NCI-H69 (cell line): ENCODE results near the gene HINT2.
A peak's percentile ranks its signal among the peaks of the same experiment; 100 is the strongest.

Source experiments
- DNase-seq: peaks from one replicate; lab custom pipeline; 2025; lab: John Stamatoyannopoulos, UW

The HINT2 gene

DNA sequence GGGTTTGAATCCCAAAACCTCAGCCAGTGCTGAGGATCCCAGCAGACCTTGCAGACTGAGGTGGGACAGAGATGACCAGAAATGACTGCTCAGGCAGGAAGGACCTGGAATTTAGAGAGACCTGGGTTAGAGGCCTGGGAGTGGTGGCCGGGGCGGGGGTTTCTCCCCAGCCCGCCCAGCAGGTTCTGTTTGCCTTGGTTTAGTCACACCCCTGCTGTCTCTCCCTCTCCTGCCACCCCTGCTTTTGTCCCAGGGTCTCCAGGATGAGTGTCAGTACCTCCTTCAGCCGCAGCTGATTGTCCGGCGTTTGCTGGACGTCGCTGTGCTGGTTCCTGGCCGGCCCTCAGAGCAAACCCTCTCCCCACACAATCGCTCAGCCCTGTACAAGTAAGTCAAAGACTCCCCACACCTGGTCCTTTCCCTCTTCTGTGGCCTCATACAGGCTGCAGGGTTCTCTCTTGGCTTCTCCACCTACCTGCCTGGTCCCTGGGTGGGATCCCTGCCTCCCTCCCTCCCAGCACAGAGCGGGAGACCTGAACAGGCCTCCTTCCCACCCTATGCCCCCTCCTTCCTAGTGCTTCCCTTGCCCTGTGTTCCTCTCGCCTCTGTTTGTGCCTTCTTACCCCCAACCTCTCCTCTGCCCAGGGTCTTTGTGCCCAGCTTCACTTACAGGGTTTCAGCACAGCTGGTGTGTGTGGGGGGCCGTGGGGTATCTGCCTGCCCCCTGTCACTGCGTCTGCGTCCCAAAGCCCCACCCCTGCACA is 26.2 kb upstream of the HINT2 start:
- DNase-seq, result no peak

DNA sequence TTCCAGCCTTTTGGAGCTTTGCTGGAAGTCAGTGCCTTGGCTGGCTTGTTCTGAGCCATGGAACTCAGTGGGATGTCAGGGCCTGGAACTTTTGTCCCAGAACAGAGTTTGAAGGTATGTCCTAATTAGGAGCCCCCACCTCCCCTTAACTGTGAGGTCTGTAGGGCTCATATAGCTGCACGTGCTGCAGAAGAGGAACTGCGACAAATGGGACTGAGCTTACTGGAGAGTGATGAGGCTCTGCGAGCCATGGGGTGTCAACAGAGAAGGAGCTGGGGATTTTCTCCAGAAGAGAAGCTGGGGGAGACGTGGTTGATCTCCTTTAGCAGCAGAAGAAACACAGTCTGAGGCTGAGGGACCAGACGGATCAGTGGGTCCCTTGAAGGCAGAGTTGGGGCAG is 25.1 kb upstream of the HINT2 start:
- no peak for DNase-seq

DNA sequence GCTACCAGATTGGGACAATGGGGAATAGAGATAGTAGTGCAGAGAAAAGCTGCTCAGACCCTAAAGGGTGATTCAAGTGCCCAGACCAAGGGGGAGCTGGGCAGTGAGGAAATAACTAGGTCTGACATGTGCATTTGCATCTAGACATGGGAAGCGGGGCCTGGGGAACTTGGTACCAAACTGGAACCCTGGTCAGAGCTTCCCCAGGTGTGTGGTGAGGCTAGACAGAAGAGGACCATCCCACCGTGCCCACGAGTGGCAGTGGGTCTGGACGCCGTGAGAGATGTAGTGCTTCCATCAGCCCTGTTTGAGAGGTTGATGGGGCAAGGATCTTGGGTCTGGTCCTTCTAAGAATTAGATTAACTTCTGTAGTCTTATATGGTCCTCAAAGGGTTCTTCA is 21.8 kb upstream of the HINT2 start:
- no peak for DNase-seq

DNA sequence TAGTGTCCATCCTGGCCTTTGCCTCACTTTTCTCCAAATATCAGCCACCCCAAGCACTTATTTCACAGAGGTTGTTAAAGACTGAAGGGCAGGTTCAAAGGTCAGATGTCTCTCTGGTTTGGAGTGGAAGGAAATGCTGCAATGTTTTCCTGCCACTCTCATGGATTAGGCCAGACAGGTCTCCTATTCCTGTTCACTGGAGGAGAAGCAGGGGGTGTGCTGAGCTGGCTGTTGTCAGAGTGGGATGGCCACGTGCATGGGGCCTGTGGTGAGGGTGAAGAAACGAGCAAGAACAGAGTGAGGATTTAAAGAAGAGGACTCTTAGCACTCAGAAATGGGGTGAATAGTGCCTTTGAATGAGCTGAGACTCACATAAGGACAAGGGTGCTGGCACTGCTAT is 20.9 kb upstream of the HINT2 start:
- no peak for DNase-seq

DNA sequence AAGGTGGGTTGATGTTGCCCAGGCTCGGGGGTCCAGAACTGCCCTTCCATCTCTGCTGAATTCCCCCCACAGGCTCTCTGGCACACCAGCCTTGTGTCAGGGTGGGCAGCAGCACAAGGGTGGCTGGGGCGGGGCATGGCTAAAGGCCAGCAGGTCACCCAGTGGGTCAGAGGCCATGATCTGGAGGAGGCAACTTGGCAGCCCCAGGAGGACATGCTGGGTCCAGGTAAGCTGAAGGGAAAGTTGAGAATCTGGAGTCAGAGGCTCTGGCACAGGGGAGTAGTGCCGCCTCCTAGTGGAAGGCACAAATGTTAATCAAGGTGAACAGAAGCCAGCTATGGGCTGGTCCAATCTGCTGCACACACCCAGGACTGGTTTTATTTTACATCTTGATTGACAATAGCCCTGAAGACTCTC is 20.4 kb upstream of the HINT2 start:
- peak; percentile 27 for DNase-seq

DNA sequence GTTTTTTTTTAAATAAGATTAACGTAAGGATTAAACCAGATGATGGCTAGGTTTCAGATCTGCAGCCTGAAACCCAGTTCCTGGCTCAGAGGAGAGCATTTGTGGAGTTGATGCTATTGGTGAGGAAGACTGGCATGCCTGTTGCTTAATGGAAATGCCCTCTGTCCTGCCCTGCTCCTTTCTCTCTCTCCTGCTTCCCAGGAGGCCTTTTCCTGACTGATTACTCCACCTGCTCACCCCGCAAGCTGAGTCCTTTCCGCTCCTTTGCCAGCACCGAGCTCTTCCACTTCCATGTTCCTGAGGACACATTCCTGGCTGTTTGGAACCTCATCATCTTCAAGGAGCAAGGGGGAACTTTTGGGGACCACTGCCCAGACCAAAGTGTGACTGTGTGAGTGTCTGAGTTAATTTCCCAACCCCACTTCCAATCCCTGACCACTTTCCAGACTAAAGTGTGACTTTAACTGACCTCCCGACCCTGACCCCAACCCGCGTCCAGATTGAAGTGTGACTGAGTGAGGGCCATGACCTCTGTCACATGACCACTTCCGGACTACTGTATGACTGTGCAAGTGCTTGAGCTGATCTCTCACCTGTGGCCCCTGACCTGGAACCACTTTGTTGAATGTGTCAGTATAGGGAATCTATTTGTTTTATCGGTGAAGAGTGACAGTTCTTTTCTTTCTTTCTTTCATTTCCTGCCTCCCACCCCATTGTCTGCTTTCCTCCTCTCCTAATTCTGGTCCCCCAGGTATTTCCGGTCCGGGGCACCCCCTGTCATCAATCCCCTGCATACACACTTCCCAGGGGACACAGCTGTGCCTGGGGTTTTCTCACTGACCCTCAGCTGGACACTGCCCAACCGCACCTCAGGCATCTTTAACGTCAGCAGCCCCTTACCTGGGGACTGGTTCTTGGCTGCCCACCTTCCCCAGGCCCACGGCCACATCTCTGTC is 19.7 kb upstream of the HINT2 start:
- peak; percentile 61 for DNase-seq

DNA sequence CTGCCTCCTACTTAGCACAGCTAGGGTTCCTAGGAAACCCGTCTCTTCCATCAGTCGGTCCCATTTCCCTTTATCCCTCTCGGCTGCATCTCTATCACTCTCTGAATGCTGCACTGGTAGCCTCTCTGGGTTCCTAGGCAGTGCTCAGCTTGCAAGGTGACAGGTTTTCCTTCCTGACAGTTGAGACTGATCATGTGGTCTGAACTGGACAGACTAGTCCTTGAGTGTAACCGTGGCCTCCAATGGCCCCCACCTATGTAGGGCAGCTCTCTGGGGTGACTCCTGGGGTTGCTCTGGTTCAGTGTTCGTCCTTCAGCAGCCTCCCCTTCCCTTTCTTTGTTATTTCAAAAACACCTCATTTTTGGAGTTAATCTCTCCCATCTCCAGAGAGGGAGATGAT is 18.0 kb upstream of the HINT2 start:
- no peak for DNase-seq

DNA sequence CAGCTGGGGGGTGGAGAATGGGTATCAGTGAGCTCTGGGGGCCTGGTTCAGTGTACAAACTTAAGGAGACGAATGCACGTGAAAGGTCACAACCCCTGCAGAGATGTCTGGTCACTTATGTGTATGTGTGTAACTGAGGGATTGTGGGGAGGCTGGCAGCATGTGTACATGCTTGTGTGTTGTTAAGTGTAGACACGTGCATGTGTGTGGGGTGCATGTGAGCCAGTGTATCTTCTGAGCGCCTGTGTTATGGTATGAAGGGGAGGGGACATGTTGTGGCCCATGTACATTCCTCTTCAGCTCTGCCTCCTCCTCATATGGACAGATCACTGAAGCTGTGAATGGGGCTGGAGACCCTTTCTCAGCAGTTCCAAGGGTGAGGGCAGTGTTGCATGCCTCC is 16.2 kb upstream of the HINT2 start:
- DNase-seq, result no peak

DNA sequence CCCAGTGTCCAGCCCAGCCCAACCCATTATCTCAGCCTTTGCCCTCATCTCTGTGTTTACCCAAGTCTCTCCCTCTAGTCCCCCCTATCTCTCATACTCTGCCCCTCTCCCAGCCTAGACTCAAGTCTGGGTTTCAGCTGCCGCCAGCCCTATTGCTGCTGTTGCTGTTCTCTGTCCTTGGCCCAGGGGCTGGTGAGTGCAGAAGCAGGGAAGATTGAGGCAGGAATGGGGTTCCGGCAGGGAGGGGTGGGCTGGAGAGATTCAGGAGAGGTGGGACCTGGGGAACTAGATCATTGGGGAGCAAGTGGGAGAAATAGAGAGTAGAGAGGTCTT is 14.9 kb upstream of the HINT2 start:
- DNase-seq, result no peak

DNA sequence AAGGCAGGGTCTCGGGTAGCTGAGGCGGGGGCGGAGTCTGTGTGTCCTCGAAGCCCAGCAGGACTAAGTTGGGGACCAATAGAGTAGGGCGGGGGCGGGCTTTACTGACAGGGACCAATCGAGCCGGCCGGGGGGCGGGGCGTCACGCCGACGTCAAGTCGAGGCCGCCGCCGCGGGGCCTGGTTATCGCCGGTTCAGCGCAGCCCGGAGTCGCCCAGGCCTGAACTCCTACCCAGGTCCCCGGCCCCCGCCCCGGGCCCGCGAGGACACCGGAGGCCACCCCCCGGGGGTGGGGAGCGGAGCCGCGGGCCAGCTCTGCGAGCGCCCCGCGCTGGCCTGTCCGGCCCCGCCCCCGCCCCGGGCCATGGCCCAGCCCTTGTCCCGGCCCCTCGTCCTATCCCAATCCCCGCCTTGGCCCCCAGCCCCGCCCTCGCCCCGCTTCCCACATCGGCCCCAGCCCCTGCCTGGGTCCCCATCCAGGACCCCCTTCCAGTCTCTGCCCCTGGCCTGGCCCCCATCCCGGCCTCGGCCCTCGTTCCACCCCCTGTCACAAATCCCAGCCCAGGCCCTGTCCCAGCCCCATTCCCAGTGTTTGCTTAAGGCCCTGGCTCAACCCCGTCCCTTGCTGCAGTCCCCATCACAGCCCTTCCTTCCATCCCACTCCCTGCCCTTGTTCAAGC is 14.4 kb upstream of the HINT2 start, which contains the start of gene TMEM8B:
TMEM8B (plus strand) TSS at position 145 of the 680 bp plus-strand sequence; CDS start at position 365, 220 bp downstream.
- DNase-seq, result peak; percentile 97

DNA sequence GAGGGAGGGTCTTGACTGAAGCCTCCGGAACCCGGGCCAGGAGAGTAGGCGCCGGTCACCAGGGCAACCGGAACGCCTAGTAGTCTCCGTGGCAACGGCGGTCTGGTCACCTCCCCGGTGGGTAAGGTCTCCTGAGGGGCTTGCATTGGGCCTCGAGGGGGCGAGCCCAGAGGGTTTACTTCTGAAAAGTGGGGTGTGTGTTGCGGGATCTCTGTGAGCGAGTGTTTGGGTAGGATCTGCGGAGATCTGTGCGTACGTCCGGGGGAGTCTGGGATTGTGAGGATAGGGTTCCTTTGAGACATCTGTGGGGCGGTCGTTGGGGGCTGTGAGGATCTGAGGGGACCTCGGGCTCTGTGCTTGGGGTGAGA is 13.9 kb upstream of the HINT2 start, which contains the start of gene FAM221B:
FAM221B (minus strand) TSS at position 17 of the 368 bp plus-strand sequence. CDS start 2,571 bp downstream, outside the sequence.
- peak; percentile 61 for DNase-seq

DNA sequence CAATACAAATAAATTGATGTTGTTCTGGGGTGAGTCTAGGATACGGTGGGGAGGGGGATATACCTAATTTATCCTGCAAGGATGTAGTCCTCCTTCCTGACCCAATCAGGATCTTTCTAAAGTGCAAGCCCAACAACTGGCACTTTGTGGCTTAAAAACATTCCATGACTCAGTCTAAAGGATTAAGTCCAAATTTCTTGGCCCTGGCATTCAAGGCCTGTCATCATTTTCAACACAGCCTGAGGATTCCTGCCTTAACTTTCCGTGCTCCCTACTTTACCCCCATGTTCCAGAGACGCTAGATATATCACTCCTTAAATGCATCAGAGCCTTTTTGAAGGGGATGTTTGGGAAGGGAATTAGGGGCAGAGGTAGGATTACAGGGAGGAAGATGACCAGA is 12.6 kb upstream of the HINT2 start:
- no peak for DNase-seq

DNA sequence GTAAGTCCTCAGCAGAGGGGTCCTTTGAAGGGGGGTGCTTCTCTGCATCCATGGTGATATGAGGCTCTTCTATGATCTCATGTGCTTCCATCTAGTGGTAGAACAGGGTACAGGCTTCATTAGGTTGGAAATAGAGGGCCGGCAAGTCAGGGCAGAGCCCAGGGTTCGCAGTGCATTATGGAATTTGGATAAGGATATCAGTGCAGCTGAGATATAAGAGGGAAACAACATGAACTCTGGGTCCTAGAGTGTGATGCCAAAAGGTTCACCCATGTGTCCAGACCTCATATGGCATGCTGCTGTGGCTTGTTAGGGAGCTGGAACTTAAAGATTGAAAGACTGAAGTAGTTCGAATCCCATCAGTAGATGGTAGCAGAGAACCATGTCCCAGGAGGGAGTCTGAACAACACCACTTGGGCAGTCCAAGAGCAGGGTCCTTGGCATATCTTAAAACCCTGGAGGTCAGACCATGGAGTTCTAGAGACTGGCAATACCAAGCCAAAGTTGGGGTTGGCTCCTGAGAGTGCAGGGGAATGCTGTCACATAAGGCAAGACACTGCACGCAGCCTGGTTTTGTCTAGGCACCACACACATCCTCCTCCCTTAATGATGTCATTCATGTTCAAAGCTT is 11.3 kb upstream of the HINT2 start:
- peak; percentile 64 for DNase-seq

DNA sequence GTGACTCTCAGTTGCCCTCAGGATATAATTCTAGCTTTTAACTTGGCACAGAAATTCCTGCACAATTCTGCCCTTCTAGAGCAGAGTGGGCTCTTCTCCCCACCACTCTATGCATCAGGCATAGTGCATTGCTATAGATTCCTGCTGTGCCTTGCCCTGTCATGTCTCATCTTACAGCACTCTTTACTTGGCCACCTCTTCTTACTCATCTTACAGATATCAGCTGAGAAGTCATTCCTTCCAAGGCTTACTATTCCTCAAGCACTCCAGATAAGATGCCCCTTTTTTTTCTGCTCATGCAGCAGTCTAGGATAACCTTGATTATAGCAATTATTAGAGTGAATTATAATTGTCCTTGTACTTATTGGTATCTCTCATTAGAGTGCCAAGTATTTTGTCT is 8.1 kb upstream of the HINT2 start:
- no peak for DNase-seq

DNA sequence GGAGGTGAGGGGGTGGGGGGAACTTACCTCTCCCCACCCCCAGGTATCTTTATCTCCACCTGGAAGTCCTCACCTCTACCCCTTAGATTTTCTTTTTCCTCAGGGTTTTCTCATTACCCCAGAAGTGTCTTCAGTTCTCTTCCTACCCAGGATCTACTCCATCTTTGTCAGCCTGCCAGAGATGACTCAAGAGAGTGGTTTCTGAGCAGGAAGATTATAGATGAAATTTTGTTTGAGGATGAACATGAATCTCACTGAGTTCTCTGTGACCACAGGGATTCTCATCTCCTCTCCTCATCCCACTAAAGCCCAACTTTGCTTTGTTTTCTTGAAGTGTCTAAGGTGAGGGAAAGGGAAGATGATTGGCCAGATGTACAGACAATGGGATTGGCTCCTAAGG is 5.2 kb upstream of the HINT2 start:
- DNase-seq, result no peak

DNA sequence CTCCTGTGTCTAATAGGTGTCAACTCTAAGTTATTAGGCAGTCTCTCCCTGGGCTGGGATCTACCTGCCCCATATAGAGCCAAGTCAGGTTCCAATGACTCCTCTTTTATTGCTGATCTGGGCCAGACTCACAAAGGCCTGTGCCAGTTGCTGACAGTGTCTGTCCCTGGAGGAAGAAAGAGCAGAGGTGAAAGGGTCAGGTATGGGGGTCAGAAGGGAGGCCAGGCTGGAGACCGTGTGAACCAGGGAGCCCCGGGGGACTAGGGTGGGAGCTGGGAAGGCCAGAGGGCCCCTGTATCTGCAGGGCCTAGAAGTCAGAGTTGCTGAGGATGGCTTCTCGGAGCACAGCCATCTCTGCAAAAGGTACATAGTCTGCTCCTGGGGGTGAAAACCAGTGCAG is 3.5 kb upstream of the HINT2 start:
- DNase-seq, result no peak

DNA sequence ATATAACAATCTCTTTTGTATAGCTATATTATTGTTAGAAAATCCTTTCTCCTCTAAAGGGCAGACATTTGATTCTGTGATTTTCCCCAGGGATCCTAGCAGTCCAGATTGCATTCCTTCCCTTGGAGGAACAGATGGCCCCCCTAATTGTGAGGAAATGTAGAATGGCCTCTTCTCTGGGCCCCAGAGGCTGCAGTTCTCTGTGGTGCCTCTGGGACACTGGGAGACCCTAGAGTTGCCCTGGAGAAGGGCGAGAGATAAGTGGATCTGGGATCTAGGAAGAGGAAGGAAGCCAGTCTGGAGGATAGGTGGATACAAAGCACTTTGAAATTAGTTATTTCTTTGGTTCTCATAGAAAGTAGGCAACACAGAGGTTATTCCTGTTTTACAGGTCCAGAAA is 1.9 kb upstream of the HINT2 start:
- DNase-seq, result peak; percentile 72

DNA sequence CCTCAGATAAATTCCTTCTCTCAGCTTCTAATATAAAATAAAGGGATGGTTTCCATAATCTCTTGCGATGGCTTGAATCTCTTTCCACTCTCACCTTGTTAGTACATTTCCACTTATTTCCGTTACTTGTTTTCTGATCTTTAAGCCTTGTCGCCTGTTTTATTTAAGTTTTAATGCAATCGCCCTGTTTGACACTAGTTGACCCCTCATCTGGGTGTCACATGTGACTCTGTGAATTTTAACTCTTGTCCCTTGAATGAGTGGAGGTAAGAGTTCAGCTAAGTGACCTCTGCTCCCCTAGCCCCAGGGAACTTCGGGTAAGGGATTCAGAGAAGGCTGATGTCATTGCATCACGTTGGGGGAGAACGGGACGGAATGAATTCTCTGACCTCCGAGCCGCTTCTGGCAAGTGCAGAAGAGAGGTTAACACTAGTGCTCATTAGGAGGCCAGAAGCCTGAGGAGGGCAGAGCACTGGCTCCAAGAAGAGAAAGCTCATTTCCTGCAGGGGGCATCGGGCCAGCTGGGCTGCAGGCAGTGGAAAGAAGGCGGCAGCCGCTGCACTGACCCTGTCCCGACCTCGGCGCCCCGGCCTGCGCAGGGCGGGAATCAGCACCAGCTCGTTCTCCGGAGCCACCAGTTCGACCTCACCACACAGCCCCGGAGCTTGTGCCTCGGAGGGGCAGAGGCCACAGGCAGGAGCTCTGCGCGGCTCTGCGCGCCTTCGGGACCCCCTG is 569 bp downstream of the HINT2 start:
- DNase-seq, result peak; percentile 73

DNA sequence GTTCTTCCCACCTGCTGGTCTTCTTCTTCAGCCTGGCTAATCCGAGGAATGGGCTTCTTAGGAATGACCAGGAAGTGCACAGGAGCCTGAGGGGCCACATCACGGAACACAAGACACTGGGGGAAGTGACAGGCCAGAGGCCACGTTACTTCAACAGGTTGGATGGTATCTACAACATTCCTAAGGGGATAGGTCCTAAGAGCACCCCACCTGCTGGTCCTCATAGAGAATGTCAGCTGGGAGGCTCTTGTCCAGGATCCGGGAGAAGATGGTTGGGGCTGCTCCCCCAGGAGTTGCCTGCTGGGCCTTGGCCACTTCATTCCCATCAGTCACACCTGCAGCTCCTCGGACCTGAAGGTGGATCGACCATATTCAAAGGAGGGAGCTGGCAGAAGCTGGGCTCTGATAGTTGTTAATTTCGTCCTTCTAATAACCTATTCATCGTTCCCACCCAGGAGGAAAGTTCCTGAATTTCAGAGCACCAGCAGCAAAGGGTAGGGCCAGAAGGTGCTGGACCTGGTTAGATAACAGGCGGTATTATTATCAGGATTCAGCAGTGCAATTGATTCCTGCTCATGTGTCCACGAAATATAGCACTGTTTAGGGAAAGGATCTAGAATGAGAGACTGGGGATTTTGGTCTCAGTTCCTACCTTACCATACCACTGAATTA is 1.3 kb downstream of the HINT2 start:
- peak; percentile 51 for DNase-seq

DNA sequence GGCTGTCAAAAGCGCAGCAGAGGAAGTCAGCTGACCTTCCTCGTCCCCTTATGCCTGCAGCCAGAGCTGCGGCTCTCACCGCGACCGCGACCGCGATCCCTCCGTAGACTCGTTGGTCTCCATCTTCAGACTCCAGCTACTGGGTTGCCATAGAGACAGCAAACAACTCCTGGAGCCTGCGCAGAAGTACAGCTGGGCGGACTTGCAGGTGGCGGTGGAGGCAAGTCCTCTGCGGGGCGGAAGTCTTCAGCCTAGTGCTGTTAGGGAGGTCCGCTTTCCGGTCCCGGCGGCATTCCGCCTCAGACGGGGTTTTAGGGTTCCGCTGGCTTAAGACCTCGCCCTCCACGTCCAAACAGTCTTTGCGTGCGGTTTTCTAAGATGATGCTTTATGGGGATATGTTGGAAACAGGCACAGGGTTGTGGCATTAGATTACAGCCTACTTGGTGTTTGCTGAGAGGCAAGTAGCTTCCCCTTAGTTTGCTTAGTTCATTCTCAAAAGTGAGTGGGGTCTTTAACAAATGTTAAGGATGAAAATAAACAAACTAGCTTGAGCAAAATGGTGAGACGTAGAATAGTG is 2.7 kb downstream of the HINT2 start, which contains the start of gene SPAG8:
SPAG8 (minus strand) TSS at position 238 of the 578 bp plus-strand sequence; CDS start at position 123, 115 bp downstream.
- peak; percentile 98 for DNase-seq
